ENCODE measurements around the gene NINJ1. TPM values are rescaled to one million over a fixed set of nuclear protein-coding genes. Genes with fewer than 3 reads are reported as not detected.
A peak's percentile ranks its signal among the peaks of the same experiment; 100 is the strongest.

NINJ1 gene
- total and polyA plus RNA-seq, 2 donors (not counting 3 experiments of a cell fraction or from before 2014, with no cell fraction given): 31.5 to 57.7 TPM

DNA sequence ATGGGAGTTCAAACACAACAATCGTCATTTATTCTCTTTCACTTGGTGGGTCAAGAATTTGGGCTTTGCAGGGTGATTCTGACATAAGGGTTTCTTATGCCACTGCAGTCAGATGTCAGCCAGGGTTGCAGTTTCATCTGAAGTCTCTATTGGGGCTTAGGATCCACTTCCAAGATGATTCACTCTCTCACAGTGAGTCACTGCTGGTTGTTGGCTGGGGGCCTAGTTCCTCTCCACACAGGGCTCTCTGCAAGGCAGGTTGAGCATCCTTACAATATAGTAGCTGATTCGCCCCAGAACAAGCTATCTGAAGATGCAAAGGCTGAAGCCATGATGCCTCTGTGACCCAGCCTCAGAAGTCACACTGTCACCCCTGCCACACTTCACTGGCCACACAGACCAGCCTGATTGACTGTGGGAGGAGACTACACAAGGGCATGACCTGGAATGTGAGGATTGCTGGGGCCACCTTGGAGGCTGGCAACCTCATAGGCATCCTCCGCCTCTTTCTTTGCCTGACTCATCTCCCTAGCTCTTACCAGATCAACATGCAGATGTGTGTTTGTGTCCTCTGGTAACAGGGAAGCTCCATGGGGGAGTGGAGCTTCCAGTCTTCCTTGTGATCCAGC lies 42.5 kb downstream of the NINJ1 start:
- CTCF ChIA-PET: no interaction called here
- DNase-seq (ENCODE audit: low read depth, low spot score): peak; percentile 29
- H2AFZ ChIP-seq (ENCODE audit: low read depth, low read length): no peak overlapping the region
- intact Hi-C loops (cut with micrococcal nuclease): loop anchor here (5.0 to 10.0 kb wide), 3 partner anchors 34 to 1073 kb away; partner anchors contain the start of genes IPPK and SUSD3
- dilution Hi-C loops (cut with MboI; ENCODE audit: extremely low pct_ligation_motif_present, low sequenced_read_pairs): no loop called here
- H3K36me3 ChIP-seq (ENCODE audit: control insufficient read depth in 2 of 2, extremely low read depth in 1 of 2, insufficient read depth in 2 of 2, low read length in 2 of 2): no peaks in the 10 kb centered on the region
- H3K9me3 ChIP-seq (replicated peaks; ENCODE audit: control insufficient read depth, insufficient read depth, low read length): no peaks in the 10 kb centered on the region
- no peak overlapping the region for H3K4me3 ChIP-seq (replicated peaks in 1 of 3; ENCODE audit: insufficient read depth in 1 of 3, low read depth in 1 of 3, low read length in 3 of 3)
- H3K4me1 ChIP-seq (ENCODE audit: control insufficient read depth, extremely low read depth, insufficient read depth, low read length): peaks cover 8% of the 10 kb centered on the region
- no peaks in the 10 kb centered on the region for H3K27me3 ChIP-seq (ENCODE audit: control insufficient read depth in 2 of 2, insufficient read depth in 2 of 2, low read length in 2 of 2)
- FAIRE-seq: no peak
- no peaks in the 10 kb centered on the region for H3K9me1 ChIP-seq (replicated peaks; ENCODE audit: control insufficient read depth, extremely low read depth, insufficient read depth, low read length)
- no peak overlapping the region for H3K4me2 ChIP-seq (ENCODE audit: insufficient read depth, low read length)
- no peak overlapping the region for H3K27ac ChIP-seq (ENCODE audit: insufficient read depth, low read depth, low read length)
- no peaks in the 10 kb centered on the region for H4K20me1 ChIP-seq (replicated peaks; ENCODE audit: control insufficient read depth, extremely low read depth, insufficient read depth, low read length)
- POLR2A ChIA-PET: no interaction called here
- no TSS peak for BruUV-seq (replicated peaks)
- H3K9ac ChIP-seq (replicated peaks; ENCODE audit: extremely low read depth, insufficient read depth, low read length): no peak overlapping the region
- TF ChIP-seq FOS (IDR thresholded peaks at IDR 0.05; ENCODE audit: borderline replicate concordance, insufficient read depth, low read length): peak; percentile 62
- TF ChIP-seq, protein P1, sequence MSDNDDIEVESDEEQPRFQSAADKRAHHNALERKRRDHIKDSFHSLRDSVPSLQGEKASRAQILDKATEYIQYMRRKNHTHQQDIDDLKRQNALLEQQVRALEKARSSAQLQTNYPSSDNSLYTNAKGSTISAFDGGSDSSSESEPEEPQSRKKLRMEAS (IDR thresholded peaks at IDR 0.05; ENCODE audit: insufficient read depth, insufficient read length): no peak
- no peak for TF ChIP-seq MYC (IDR thresholded peaks at IDR 0.05; ENCODE audit: low read depth, low read length)
- peak; percentile 45 for TF ChIP-seq JUN (IDR thresholded peaks at IDR 0.05; ENCODE audit: borderline replicate concordance, insufficient read depth, insufficient read length, low read depth)
- peaks cover 4% of the 10 kb centered on the region for H3K79me2 ChIP-seq (ENCODE audit: control insufficient read depth, insufficient read depth, low read length)

DNA sequence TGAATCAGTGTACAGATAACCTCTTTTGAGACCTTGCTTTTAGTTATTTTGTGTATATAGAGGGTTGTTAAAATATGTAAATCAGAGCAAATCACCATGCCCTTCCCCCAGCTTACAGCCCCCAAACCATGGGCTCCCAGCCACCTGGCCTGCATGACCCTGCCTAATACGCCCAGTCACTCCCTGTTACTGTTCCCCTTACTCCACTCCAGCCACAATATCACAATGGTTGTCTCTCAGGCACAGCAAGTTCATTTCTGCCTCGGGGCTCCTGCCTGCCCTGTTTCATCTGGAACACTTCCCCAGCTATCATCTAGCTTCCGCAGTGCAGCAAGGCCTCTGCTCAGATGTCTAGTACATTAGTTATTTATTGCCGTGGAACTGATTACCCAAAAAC lies 43.0 kb downstream of the NINJ1 start:
- H3K4me3 ChIP-seq (replicated peaks in 1 of 3; ENCODE audit: insufficient read depth in 1 of 3, low read depth in 1 of 3, low read length in 3 of 3): no peak overlapping the region
- H3K36me3 ChIP-seq (ENCODE audit: control insufficient read depth in 2 of 2, extremely low read depth in 1 of 2, insufficient read depth in 2 of 2, low read length in 2 of 2): no peaks in the 10 kb centered on the region
- no peak overlapping the region for H2AFZ ChIP-seq (ENCODE audit: low read depth, low read length)
- dilution Hi-C loops (cut with MboI; ENCODE audit: extremely low pct_ligation_motif_present, low sequenced_read_pairs): no loop called here
- no peak for DNase-seq (ENCODE audit: low read depth, low spot score)
- no TSS peak for BruUV-seq (replicated peaks)
- POLR2A ChIA-PET: no interaction called here
- CTCF ChIA-PET: no interaction called here
- H3K9ac ChIP-seq (replicated peaks; ENCODE audit: extremely low read depth, insufficient read depth, low read length): no peak overlapping the region
- H3K9me3 ChIP-seq (replicated peaks; ENCODE audit: control insufficient read depth, insufficient read depth, low read length): no peaks in the 10 kb centered on the region
- TF ChIP-seq JUN (IDR thresholded peaks at IDR 0.05; ENCODE audit: borderline replicate concordance, insufficient read depth, insufficient read length, low read depth) (no peak), MYC (IDR thresholded peaks at IDR 0.05; ENCODE audit: low read depth, low read length) (no peak), POLR2AphosphoS5 (IDR thresholded peaks at IDR 0.05; ENCODE audit: insufficient read depth, low read depth, low read length) (no peak), FOS (IDR thresholded peaks at IDR 0.05; ENCODE audit: borderline replicate concordance, insufficient read depth, low read length) (no peak), EZH2 (IDR thresholded peaks at IDR 0.05; ENCODE audit: borderline replicate concordance, low read depth, low read length, severe bottlenecking) (no peak), GATA2 (IDR thresholded peaks at IDR 0.05; ENCODE audit: insufficient read depth, insufficient read length, low read depth, low read length) (no peak)
- TF ChIP-seq, protein P1 (IDR thresholded peaks at IDR 0.05; ENCODE audit: insufficient read depth, insufficient read length): no peak
- TF ChIP-seq, protein P2, sequence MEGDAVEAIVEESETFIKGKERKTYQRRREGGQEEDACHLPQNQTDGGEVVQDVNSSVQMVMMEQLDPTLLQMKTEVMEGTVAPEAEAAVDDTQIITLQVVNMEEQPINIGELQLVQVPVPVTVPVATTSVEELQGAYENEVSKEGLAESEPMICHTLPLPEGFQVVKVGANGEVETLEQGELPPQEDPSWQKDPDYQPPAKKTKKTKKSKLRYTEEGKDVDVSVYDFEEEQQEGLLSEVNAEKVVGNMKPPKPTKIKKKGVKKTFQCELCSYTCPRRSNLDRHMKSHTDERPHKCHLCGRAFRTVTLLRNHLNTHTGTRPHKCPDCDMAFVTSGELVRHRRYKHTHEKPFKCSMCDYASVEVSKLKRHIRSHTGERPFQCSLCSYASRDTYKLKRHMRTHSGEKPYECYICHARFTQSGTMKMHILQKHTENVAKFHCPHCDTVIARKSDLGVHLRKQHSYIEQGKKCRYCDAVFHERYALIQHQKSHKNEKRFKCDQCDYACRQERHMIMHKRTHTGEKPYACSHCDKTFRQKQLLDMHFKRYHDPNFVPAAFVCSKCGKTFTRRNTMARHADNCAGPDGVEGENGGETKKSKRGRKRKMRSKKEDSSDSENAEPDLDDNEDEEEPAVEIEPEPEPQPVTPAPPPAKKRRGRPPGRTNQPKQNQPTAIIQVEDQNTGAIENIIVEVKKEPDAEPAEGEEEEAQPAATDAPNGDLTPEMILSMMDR (IDR thresholded peaks at IDR 0.05; ENCODE audit: extremely low read depth in 1 of 2, insufficient read depth in 1 of 2, low read depth in 1 of 2, low read length in 2 of 2): no peak
- H3K27me3 ChIP-seq (ENCODE audit: control insufficient read depth in 2 of 2, insufficient read depth in 2 of 2, low read length in 2 of 2): no peaks in the 10 kb centered on the region
- intact Hi-C loops (cut with micrococcal nuclease): loop anchor here (5.0 to 10.0 kb wide), 3 partner anchors 34 to 1074 kb away; partner anchors contain the start of genes IPPK and SUSD3
- FAIRE-seq: no peak
- no peaks in the 10 kb centered on the region for H4K20me1 ChIP-seq (replicated peaks; ENCODE audit: control insufficient read depth, extremely low read depth, insufficient read depth, low read length)
- no peaks in the 10 kb centered on the region for H3K79me2 ChIP-seq (ENCODE audit: control insufficient read depth, insufficient read depth, low read length)
- no peak overlapping the region for H3K4me2 ChIP-seq (ENCODE audit: insufficient read depth, low read length)
- peaks cover 8% of the 10 kb centered on the region for H3K4me1 ChIP-seq (ENCODE audit: control insufficient read depth, extremely low read depth, insufficient read depth, low read length)
- no peaks in the 10 kb centered on the region for H3K9me1 ChIP-seq (replicated peaks; ENCODE audit: control insufficient read depth, extremely low read depth, insufficient read depth, low read length)
- H3K27ac ChIP-seq (ENCODE audit: insufficient read depth, low read depth, low read length): no peak overlapping the region
